CD4-positive, alpha-beta T cell treated with Interleukin-15 for 4 hours (primary cell): ENCODE data around the gene ZBTB47.

Experiments used
- DNase-seq: peaks from one replicate; pipeline ENCODE4 v3.0.0-alpha.2; 2020; ENCODE audit warnings: low spot score

ZBTB47 gene

DNA sequence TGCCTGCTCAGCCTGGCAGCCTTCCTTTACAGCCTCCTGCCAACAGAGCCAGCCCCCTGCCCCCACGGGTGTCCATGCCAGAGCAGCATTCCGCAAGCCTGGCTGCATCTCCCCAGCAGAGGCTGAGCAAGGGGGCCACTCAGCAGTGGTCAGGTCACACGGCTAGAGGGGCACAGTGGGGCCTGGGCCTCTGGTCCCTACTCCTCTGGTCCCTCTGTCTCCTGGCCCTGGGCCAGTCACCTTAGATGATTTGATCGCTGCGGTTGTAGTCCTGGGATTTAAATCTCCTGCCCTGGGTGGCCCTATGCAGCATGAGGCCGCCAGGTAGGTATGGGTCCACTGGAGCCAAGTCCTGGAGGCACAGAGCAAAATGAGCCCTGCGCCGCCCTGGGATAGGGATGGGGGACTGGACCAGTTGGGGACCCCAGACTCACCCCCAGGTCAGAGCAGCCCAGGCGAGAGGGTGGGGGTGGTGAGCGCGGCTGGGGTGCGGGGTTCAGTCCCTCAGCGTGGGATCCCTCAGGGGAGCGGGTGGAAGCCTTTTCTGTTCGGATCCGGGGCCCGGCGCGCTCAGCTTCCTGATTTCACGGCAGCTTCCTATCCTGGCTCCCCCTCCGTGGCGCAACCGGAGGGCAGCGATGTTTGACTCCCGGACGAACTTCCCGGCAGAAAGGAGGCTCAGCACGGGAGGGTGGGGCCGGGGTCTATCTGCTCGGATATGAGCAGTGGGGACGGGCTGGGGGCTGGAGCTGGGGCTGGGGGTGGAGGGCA lies at the start of gene ZBTB47:
ZBTB47 (plus strand) TSS at position 138 of the 771 bp plus-strand sequence. CDS start 4,659 bp downstream, outside the sequence.
- no peak for DNase-seq

- DNase-seq: no peak
These were observed 47.8 kb upstream of the ZBTB47 start for GRCh38 chr3:42605546-42606173.

DNA sequence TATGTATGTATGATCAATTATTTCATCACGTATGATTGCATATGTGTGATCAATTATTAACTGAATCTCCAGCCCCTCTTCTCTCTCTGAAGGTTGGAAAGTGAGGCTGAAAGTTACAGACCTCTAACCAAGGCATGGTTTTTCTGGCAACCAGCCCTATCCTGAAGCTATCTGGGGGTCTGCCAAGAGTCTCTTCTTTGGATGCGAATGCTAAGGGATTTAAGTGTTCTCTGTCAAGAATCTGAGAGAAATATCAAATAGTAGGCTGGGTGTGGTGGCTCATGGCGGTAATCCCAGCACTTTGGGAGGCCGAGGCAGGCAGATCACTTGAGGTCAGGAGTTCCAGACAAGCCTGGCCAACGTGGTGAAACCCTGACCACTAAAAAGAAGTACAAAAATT lies 44.9 kb upstream of the ZBTB47 start:
- DNase-seq: no peak

- DNase-seq: peak; percentile 31
These were observed 42.5 kb upstream of the ZBTB47 start for GRCh38 chr3:42610976-42611375.

GRCh38 chr3:42612217-42612616 lies 41.3 kb upstream of the ZBTB47 start:
- DNase-seq: no peak

- DNase-seq: no peak
These were observed 40.6 kb upstream of the ZBTB47 start for GRCh38 chr3:42612928-42613327.

GRCh38 chr3:42613462-42613861 lies 40.0 kb upstream of the ZBTB47 start:
- DNase-seq: no peak

GRCh38 chr3:42631620-42632019 lies 21.9 kb upstream of the ZBTB47 start:
- DNase-seq: no peak

DNA sequence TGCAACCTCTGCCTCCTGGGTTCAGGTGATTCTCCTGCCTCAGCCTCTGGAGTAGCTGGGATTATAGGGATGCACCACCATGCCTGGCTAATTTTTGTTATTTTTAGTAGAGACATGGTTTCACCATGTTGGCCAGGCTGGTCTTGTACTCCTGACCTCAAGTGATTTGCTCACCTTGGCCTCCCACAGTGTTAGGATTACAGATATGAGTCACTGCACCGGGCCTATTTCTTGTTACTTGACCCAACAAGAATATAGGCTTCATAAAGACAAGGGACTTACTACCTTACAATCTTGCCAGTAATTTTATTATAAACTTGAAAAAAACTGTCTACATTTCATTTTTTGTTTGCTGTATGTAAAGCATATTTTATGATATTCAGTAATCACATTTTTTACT lies 21.4 kb upstream of the ZBTB47 start:
- no peak for DNase-seq

GRCh38 chr3:42633544-42633943 lies 20.0 kb upstream of the ZBTB47 start:
- no peak for DNase-seq

DNA sequence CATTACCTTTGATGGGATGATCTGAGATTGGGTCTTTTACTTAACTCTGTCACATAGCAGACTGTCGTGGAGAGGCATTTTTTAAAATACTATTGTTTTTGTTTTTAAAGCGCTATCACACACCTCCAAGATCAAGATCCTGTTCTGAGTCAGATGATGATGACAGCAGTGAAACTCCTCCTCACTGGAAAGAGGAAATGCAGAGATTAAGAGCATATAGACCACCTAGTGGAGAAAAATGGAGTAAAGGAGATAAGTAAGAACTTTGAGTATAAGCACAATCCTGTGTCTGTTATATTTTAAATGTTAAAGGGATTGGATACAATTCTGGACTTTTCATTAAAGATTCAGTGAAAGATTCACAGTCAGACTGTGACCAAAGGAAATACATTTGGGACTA lies 18.4 kb upstream of the ZBTB47 start:
- no peak for DNase-seq

GRCh38 chr3:42637001-42637400 lies 16.5 kb upstream of the ZBTB47 start:
- no peak for DNase-seq

- DNase-seq: peak; percentile 67
These were observed 15.1 kb upstream of the ZBTB47 start for GRCh38 chr3:42638339-42638842.

DNA sequence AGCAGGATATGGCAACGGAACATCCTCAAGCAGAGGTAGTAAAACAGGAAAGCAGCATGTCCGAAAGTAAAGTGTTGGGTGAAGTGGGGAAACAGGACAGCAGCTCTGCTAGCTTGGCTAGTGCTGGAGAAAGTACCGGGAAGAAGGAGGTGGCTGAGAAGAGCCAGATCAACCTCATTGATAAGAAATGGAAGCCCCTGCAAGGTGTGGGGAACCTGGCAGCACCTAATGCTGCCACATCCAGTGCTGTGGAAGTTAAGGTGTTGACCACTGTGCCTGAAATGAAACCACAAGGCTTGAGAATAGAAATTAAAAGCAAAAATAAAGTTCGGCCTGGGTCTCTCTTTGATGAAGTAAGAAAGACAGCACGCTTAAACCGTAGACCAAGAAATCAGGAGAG lies 14.3 kb upstream of the ZBTB47 start:
- DNase-seq: no peak

GRCh38 chr3:42640129-42640528 lies 13.4 kb upstream of the ZBTB47 start:
- DNase-seq: no peak

GRCh38 chr3:42640771-42641370 lies 12.6 kb upstream of the ZBTB47 start:
- no peak for DNase-seq

GRCh38 chr3:42647821-42648459 lies 5.6 kb upstream of the ZBTB47 start:
- DNase-seq: no peak

GRCh38 chr3:42649006-42649405 lies 4.5 kb upstream of the ZBTB47 start:
- DNase-seq: no peak

DNA sequence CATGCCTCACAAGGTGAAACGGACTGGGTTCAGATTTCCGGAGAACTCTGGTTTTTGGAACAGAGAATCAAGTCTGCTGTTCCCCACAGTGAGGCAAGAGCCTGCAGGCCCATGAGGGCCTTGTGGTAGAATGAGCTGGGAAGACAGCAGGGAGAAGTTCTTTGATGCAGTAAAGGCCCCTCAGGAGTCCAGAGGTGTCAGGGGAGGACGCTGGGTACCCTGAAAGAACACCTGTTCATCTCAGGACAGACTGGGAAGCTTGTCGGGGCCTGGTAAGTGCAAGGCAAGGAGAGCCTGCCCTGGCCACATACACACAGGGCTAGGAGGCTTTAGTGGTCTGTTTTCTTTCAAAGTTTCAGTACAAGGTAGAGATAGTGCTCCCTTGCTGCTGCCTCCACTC lies 3.7 kb upstream of the ZBTB47 start:
- DNase-seq: no peak

- no peak for DNase-seq
These were observed 2.0 kb upstream of the ZBTB47 start for GRCh38 chr3:42651248-42652091.

- DNase-seq: no peak
These were observed 1.3 kb upstream of the ZBTB47 start for GRCh38 chr3:42652251-42652610.
